OCI-LY7 (cell line): Measurements from ENCODE around the gene PPP1R26.

Source experiments
- EZH2phosphoT487 ChIP-seq: fragments of 200-600 bp; sonication (generic); IDR thresholded peaks from 2 replicates; pipeline ENCODE4 v1.6.1; 2018; ENCODE audit warnings: low read depth, borderline replicate concordance, mild to moderate bottlenecking, mixed run types, antibody characterized with exemption, low read length, moderate library complexity, mixed read lengths
- TF ChIP-seq, protein P1 (sequence below): fragments of 200-600 bp; sonication (generic); conservative IDR thresholded peaks from 2 replicates; pipeline ENCODE4 v1.5.1; 2014; ENCODE audit warnings: mild to moderate bottlenecking, antibody characterized with exemption, low read length, moderate library complexity, mixed read lengths

DNA sequence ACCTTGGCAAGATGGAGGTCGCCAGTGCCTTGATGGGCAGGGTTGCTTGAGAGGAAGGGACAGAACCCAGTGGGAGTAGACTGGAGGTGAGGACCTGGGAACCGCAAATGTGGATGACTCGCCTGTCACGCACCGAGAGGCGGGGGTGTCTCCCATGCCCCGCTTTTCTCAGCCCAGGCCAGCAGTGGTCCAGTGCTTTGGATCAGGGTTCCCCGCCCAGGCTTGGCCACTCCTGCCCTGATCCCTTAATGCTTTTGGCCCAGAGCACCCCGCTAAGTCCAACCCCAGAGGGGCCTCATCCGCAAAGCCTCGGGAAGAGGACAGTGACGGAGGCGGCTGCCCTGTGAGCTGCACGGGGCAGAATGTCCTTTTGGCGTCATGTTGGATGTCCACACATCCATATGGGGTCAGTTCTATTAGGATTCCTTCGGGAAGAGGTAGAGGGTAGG, 23.3 kb downstream of the PPP1R26 start:
- TF ChIP-seq, protein P1, sequence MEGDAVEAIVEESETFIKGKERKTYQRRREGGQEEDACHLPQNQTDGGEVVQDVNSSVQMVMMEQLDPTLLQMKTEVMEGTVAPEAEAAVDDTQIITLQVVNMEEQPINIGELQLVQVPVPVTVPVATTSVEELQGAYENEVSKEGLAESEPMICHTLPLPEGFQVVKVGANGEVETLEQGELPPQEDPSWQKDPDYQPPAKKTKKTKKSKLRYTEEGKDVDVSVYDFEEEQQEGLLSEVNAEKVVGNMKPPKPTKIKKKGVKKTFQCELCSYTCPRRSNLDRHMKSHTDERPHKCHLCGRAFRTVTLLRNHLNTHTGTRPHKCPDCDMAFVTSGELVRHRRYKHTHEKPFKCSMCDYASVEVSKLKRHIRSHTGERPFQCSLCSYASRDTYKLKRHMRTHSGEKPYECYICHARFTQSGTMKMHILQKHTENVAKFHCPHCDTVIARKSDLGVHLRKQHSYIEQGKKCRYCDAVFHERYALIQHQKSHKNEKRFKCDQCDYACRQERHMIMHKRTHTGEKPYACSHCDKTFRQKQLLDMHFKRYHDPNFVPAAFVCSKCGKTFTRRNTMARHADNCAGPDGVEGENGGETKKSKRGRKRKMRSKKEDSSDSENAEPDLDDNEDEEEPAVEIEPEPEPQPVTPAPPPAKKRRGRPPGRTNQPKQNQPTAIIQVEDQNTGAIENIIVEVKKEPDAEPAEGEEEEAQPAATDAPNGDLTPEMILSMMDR, result no peak
- no peak for TF ChIP-seq EZH2phosphoT487
